GM04504 (cell line): ENCODE measurements around the gene WDR73.
"Not testable (repeated sequence)": the region's sequence is repeated elsewhere in the genome, so short reads cannot be mapped to it uniquely, and the experiment has no call there.

Experiments used
- DNase-seq: peaks from one replicate; pipeline ENCODE4 v3.0.0-alpha.2; 2012; ENCODE audit warnings: low read depth

WDR73 gene

DNA sequence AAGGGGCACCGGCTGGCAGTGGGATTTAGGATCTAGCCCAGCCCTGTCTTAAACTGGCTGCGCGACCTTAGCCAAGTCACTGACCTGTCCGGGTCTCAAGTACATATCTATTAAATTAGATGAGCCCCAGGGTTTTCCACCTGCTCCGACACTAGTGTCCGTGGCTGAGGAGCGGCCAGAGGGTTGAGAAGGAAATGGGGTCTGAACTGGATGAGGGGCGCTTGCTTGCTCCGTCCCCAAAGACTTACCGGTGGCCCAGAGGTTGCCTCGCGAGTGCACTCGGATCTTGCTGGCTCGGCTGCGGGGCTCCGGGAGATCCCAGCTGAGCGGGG, 3.6 kb upstream of the WDR73 start:
- DNase-seq, result no peak

GRCh38 chr15:84656972-84657371, 2.9 kb upstream of the WDR73 start:
- no peak for DNase-seq

DNA sequence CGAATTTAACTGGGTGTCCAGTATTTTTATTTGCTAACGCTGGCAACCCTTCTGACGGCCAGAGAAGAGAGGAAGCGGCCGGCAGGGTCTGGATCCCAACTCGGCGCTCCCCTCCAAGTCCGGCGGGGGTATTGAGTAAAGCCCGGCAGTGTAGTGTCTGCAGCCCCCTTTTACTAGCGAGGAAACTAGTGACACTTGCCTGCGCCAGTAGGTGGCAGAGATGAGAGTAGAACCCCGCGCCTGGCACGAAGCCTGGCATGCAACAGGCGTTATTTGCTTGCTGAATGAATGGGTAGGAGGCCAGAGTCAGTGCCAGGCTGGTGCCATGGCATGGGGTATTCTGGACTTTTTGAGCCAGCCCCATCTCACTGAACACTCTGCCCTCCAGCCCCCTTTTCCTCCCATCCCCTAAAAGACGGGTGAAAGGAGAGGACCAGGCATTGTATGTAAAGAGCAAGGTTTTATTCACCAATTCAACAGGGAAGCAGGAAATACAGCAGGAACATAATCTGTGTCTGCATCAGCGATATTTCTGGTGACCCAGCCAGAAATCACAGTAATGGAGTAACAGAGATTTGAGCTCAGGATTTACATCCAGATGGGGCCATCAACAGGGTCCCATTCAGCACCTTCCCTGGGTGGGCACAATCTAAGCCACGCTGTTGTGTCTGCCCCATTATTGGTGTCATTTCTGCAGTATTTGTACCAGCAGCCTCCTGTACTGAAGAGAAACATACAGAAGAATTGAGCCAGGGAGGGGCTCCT, 788 bp upstream of the WDR73 start:
- DNase-seq, result peak; percentile 58

DNA sequence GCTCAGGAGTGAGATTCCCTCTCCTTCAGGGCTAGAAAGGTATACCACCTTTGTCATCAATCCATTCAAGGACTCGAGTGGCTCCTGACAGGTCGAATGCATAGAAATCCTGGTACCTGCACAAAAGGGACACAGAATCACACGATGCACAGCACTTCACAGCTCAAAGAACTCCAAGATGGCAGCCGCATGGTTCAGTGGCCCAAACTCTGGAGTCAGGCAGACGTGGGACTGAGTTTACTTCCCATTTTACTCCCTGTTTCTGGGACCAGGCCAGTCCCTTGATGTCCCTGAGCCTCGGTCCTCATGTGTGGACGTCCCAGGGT, 536 bp downstream of the WDR73 start:
- no peak for DNase-seq

DNA sequence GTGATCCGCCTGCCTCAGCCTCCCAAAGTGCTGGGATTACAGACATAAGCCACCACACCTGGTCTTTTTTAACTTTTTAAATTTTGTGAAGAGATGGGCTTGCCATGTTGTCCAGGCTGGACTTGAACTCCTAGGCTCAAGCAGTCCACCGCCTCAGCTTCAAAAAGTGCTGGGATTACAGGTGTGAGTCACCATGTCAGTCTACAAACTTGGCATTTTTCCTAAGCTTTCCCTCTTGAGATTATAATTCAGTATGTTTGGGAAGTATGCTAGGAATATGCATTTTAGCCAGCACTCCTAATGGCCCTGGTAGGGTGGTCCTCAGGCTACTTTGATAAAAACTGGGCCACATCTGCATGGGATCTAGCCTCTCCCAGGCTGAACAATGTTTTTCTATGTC, 4.4 kb downstream of the WDR73 start:
- no peak for DNase-seq

DNA sequence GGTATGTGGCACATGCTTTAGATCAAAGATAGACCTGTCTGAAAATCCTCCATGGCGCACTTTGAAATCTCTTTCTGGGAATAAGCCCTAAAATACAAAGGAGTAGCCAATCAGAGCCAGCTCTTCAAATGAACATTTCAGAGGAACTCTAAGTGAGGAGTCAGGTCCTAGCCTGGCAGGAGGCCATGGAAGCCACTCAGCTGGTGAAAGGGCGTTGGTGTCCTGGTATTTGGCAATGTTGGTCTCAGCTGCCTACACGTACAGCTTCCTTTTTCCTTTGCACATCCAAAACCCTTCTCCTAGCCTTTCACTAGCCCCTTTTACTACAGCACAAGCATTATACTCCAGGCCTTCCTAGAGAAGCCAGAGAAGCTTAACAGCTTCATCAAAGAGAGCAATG, 5.5 kb downstream of the WDR73 start:
- no peak for DNase-seq

DNA sequence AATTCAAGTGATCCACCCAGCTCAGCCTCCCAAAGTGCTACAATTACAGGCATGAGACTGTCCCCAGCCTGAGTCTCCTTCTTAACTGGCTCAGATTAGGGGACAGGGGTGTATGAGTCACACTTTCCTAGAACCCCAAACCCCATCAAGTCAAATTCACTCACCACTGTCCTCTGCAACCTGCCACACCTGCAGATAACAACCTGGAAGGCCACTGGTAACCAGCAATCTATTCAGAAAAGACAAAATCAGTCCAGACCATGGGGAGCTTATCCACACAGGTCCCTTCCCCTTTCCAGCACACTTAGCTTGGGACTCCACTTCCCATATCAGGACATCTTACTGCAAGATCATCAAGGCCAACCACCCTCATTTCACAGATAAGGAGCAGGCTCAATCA, 6.4 kb downstream of the WDR73 start:
- DNase-seq, result no peak

DNA sequence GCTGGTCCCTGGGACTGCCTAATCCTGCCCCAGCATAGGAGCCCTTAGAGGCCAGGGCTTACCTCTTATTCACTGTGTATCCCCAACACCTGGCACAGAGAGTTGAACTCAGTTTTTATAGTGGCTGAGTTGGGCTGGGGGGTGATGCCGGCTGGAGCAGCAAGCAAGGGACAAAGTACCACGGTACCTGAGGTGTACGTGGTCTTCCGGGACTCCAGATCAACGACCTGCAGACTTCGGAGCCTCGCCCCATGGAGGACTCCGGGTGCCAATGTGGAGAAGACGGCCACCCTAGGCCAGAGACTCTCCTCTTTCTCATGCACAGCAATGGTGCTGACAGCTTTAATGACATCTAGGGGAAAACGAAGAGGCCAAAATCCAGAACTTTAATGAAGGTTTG, 8.1 kb downstream of the WDR73 start:
- no peak for DNase-seq

GRCh38 chr15:84645496-84645895, 8.6 kb downstream of the WDR73 start:
- DNase-seq, result no peak

DNA sequence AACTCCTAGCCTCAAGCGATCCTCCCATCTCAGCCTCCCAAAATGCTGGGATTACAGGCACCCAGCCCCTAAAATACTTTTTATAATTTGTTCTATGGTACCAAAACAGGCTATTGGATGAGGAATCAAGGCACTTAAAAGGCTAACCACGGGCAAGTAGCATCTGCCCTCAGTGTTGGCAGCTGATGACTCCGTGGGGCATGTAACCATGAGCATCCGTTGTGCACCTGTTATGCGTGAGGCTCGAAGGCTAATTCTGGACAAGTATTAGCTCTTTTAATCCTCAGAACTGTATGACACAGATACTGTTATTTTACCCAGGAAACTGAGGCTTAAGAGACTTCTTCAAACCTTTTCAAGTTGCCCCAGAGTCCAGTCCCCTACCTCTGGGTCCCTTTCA, 10.2 kb downstream of the WDR73 start:
- DNase-seq, result no peak

DNA sequence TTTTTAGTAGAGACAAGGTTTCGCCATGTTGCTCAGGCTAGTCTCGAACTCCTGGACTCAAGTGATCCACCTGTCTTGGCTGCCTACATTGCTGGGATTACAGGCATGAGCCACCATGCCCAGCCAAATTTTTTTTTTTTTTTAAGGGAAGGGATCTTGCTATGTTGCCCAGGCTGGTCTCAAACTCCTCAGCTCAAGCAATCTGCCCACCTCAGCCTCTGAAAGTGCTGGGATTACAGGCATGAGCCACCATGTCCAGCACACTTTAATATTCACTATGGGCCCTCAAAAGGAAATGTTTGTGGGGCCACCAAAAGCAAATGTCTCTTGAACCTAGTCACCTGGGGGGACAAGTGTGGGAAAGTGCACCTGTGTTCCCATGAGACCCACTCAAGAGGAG, 11.4 kb downstream of the WDR73 start:
- DNase-seq, result not testable (repeated sequence)

DNA sequence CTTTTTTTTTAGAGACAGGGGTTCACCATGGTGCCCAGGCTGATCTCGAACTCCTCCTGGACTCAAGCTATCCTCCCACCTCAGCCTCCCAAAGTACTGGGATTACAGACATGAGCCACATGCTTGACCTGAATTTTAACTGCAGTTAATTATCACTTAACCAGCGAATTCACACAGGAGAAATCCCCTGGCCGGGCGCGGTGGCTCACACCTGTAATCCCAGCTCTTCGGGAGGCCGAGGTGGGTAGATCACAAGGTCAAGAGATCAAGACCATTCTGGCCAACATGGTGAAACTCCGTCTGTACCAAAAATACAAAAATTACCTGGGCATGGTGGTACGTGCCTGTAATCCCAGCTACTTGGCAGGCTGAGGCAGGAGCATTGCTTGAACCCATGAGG, 12.2 kb downstream of the WDR73 start:
- DNase-seq, result not testable (repeated sequence)

- DNase-seq, result no peak
These were observed 16.0 kb downstream of the WDR73 start for GRCh38 chr15:84638103-84638502.

GRCh38 chr15:84634228-84634837, 19.8 kb downstream of the WDR73 start:
- no peak for DNase-seq

- DNase-seq, result peak; percentile 52
These were observed 20.5 kb downstream of the WDR73 start for GRCh38 chr15:84633311-84634227.

DNA sequence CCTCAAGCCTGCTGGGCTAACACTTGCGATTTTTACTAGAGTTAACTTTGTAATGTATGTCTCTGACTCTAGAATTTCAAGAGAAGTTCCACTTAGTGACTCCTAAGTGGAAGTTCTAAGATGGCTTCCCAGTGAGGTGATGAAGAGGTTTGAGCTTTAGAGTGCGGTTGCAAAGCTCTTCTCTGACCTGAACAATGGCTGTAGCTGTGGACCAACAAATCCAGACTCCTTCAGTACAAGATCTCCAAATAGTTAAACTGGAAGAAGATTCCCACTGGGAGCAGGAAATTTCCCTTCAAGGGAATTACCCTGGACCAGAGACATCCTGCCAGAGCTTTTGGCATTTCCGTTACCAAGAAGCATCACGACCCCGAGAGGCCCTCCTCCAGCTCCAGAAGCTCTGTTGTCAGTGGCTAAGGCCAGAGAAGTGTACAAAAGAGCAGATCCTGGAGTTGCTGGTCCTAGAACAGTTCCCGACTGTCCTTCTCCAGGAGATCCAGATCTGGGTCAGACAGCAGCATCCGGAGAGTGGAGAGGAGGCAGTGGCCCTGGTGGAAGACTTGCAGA, 22.3 kb downstream of the WDR73 start:
- no peak for DNase-seq

GRCh38 chr15:84629033-84629432, 25.1 kb downstream of the WDR73 start:
- DNase-seq, result no peak

GRCh38 chr15:84625123-84625522, 29.0 kb downstream of the WDR73 start:
- no peak for DNase-seq

DNA sequence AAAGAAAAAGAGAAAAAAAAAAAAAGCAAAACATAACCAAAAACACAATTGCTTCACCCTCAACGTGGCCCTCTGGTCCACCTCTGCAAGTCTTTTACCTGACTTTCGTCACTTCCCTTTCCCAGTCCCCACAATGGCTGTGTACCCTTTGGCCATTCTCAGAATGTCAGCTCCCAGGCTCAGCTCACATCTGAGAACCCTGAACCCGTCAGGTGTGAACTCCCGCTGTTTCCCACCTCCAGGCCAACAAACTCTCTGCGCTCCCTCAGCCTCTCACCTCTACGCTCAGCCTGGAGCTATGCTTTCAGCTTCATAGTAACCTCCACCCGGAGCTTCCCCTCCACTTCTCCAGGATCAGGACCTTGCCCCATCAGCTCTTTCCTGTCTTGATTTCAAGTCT, 29.7 kb downstream of the WDR73 start:
- no peak for DNase-seq

- DNase-seq, result no peak
These were observed 32.6 kb downstream of the WDR73 start for GRCh38 chr15:84621358-84621979.

DNA sequence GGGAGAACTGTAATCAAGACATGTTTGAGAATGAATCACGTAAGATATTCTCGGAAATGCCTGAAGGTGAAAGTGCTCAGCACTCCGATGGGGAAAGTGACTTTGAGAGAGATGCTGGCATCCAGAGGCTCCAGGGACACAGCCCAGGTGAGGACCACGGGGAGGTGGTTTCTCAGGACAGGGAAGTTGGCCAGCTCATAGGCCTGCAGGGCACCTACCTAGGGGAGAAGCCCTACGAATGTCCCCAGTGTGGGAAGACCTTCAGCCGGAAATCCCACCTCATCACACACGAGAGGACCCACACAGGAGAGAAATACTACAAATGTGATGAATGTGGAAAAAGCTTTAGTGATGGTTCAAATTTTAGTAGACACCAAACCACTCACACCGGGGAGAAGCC, 33.5 kb downstream of the WDR73 start:
- no peak for DNase-seq

DNA sequence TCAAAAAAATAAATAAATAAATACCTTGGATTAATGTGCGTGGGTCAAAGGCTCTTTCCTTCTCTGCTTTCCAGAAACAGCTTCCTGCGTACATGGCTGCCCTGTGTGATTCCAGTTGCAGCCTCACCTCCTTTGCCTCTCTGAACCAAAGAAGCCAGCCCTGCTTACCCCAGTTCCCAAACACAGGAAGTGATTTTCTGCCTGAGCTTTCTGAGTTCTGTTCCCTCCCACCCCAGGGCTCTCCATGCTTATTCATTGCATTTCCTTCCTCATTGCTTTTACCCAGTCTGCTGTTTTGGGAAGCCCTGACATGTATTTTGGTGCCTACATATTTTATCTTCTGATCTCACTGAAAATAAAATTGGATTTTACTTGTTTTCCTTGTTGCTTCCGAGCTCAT, 37.8 kb downstream of the WDR73 start:
- no peak for DNase-seq
